T-helper 22 cell (primary cell): Measurements from ENCODE around the gene SYTL3.
A peak's percentile ranks its signal among the peaks of the same experiment; 100 is the strongest.
"Not testable (repeated sequence)": the region's sequence is repeated elsewhere in the genome, so short reads cannot be mapped to it uniquely, and the experiment has no call there.

Experiments used
- DNase-seq: peaks from one replicate; pipeline ENCODE4 v3.0.0-alpha.2; 2020; ENCODE audit warnings: low read depth

The SYTL3 gene

GRCh38 chr6:158701268-158701667 is 51.4 kb downstream of the SYTL3 start:
- DNase-seq = not testable (repeated sequence)

GRCh38 chr6:158703111-158703836 is 53.4 kb downstream of the SYTL3 start:
- no peak for DNase-seq

GRCh38 chr6:158703837-158704822 is 54.3 kb downstream of the SYTL3 start:
- peak; percentile 39 for DNase-seq

- no peak for DNase-seq
Measured at GRCh38 chr6:158705386-158706126, 55.7 kb downstream of the SYTL3 start.

- no peak for DNase-seq
Measured at GRCh38 chr6:158706369-158706982, 56.6 kb downstream of the SYTL3 start.

GRCh38 chr6:158707120-158707820 is 57.4 kb downstream of the SYTL3 start:
- DNase-seq = no peak

- no peak for DNase-seq
Measured at GRCh38 chr6:158707821-158708195, 58.0 kb downstream of the SYTL3 start.

- DNase-seq = no peak
Measured at GRCh38 chr6:158708239-158708638, 58.4 kb downstream of the SYTL3 start.

- DNase-seq = no peak
Measured at GRCh38 chr6:158709809-158710208, 60.0 kb downstream of the SYTL3 start.

- DNase-seq = no peak
Measured at GRCh38 chr6:158711264-158711663, 61.4 kb downstream of the SYTL3 start.

GRCh38 chr6:158713469-158713868 is 63.6 kb downstream of the SYTL3 start:
- no peak for DNase-seq

- DNase-seq = no peak
Measured at GRCh38 chr6:158714706-158715105, 64.9 kb downstream of the SYTL3 start.

GRCh38 chr6:158715330-158716311 is 65.8 kb downstream of the SYTL3 start:
- no peak for DNase-seq

- no peak for DNase-seq
Measured at GRCh38 chr6:158717341-158718330, 67.8 kb downstream of the SYTL3 start.

- DNase-seq = no peak
Measured at GRCh38 chr6:158718461-158719046, 68.7 kb downstream of the SYTL3 start.

GRCh38 chr6:158722176-158722729 is 72.4 kb downstream of the SYTL3 start:
- no peak for DNase-seq

- DNase-seq = no peak
Measured at GRCh38 chr6:158725704-158726103, 75.8 kb downstream of the SYTL3 start.

GRCh38 chr6:158729906-158730540 is 80.2 kb downstream of the SYTL3 start:
- DNase-seq = no peak
